ENCODE data around the gene RB1. TPM values are rescaled to one million over a fixed set of nuclear protein-coding genes. Genes with fewer than 3 reads are reported as not detected.
"Not testable (repeated sequence)": the region's sequence is repeated elsewhere in the genome, so short reads cannot be mapped to it uniquely, and the experiment has no call there.

RB1 gene
- total RNA-seq, 1 experiment from 2014 or later = 28.1 TPM

DNA sequence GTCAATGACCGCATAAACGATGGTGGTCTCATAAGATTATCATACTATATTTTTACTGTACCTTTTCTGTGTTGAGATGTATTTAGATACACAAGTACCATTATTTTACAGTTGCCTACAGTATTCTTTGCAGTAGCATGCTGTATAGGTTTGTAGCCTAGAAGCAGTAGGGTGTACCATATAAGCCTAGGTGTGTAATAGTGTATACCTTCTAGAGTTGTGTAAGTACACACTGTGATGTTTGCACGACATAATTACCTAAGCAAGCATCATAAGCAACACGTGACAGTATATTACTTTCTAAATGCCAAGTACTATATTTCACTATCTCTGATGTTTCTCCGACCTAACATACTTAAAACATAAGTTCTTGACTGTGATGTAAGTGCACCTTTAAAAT lies 106.6 kb downstream of the RB1 start:
- DNase-seq (ENCODE audit: low read depth) = no peak

DNA sequence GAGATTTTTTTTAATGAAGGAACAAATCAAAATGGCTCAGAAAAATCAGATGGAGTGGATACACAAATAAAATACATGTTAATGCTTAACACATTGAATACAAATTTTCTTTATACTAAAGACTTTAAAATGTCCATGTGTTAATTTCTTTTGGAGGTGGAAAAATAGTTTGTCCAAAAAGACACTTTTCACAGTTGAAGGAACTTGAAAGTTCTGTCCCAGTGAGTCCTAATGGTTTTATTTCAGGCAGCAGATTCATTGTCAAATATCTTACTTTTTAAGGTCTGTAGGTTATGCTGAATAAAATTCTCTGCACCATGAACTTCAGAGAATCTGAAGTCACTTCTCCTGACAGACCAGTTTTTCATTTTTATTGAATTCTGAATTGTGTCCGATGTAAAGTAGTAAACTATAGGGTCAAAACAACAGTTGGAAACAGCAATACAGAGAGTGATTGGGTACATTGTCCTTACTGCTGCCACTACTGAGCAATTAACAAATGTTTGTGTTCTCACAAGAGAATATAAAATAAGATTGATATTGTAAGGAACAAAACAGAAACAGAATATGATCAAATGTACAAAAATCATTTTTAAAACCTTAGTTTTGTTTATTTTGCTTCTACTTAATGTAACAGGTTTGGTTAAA lies 107.7 kb downstream of the RB1 start:
- DNase-seq (ENCODE audit: low read depth) = no peak

GRCh38 chr13:48411841-48412531 lies 108.4 kb downstream of the RB1 start:
- DNase-seq (ENCODE audit: low read depth) = no peak

DNA sequence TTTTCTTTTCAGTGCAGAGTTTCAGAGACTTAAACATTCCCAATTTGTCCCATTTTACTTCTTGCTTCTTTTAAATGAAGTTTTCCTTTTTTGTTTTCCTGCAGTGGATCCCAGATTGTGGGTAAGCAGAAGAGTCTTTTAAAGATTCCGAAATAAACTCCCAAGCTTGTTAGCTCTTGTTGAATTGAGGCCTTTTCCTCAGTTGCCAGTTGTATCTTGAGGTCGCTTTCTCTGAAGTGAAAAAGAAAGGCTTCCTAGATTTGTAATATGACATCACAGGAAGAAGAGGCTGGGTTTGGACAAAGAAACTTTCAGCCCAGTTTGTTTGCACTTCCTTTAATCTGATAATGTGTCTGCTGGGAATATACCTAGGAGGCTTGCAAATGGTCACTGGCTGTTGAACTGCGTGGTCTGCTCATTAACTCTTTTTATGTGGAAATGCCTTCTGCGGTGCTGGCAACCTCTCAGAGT lies 109.4 kb downstream of the RB1 start, which contains the start of gene LPAR6:
TSS of gene LPAR6 (minus strand) at position 233 of the 471 bp plus-strand sequence. CDS start 690 bp downstream, outside the sequence.
- DNase-seq (ENCODE audit: low read depth) = no peak

DNA sequence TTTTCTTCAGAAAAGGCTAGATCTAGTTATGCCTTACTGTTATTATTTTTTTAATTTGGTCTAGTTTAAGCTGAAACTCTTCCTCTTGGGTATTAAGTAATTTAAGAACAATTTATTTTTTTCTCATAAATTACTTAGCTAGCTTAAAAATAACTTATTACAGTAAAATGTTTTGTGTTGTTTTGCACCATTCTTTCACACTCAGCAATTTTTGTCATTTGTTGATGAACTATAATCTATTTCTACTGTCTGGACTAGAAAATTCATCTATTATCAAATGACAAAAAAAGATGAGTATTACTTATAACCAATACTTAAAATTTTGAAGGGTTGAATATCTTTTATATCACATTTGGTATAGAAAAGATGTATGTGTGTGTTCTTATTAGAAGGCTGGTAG lies 111.0 kb downstream of the RB1 start:
- DNase-seq (ENCODE audit: low read depth) = no peak

DNA sequence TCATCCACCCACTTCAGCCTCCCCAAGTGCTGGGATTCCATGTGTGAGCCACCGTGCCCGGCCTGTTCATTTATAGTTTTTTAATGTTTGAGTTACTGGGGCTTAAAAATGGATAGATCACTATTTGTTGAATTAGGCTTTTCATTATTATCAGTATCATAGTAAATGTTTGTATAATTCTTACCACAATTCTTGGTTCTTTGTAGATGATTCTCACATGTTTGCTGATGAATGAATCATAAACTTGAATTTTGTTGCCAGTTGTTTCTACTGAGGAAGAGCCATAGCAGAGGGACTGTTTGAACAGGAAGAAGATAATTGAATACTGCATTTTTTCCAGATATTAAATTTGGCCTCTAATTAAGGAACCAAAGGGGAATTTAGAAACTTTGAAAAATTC lies 112.0 kb downstream of the RB1 start:
- no peak for DNase-seq (ENCODE audit: low read depth)

DNA sequence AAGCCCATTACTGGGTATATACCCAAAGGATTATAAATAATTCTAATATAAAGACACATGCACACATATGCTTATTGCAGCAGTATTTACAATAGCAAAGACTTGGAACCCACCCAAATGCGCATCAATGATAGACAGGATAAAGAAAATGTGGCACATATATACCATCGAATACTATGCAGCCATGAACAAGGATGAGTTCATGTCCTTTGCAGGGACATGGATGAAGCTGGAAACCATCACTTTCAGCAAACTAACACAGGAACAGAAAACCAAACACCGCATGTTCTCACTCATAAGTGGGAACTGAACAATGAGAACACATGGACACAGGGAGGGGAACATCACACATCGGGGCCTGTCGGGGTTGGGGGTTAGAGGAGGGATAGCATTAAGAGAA lies 118.5 kb downstream of the RB1 start:
- DNase-seq (ENCODE audit: low read depth) = not testable (repeated sequence)

- DNase-seq (ENCODE audit: low read depth) = no peak
Observed at GRCh38 chr13:48424212-48424611, 120.7 kb downstream of the RB1 start.

- DNase-seq (ENCODE audit: low read depth) = no peak
Observed at GRCh38 chr13:48426052-48426451, 122.5 kb downstream of the RB1 start.

- not testable (repeated sequence) for DNase-seq (ENCODE audit: low read depth)
Observed at GRCh38 chr13:48426755-48427298, 123.3 kb downstream of the RB1 start.

GRCh38 chr13:48429036-48429435 lies 125.5 kb downstream of the RB1 start:
- no peak for DNase-seq (ENCODE audit: low read depth)

DNA sequence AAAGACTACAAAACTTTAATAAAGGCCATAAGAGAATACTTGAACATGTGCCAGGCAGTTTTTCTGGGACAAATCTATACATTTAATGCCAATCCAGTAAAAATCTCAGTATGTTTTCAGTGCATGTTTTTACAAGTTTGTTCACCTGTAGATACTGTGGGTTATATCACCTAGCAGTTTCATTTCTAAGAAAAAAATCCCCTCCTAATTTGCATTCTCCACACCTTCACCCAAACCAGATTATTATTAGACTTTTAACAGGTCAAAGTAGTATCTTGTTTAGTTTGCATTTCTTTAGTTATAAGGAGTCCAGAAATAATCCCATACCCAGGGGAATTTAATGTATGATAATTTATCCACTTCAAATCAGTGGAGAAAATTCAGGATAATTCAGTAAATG lies 126.3 kb downstream of the RB1 start:
- DNase-seq (ENCODE audit: low read depth) = no peak

GRCh38 chr13:48431431-48431830 lies 127.9 kb downstream of the RB1 start:
- no peak for DNase-seq (ENCODE audit: low read depth)

DNA sequence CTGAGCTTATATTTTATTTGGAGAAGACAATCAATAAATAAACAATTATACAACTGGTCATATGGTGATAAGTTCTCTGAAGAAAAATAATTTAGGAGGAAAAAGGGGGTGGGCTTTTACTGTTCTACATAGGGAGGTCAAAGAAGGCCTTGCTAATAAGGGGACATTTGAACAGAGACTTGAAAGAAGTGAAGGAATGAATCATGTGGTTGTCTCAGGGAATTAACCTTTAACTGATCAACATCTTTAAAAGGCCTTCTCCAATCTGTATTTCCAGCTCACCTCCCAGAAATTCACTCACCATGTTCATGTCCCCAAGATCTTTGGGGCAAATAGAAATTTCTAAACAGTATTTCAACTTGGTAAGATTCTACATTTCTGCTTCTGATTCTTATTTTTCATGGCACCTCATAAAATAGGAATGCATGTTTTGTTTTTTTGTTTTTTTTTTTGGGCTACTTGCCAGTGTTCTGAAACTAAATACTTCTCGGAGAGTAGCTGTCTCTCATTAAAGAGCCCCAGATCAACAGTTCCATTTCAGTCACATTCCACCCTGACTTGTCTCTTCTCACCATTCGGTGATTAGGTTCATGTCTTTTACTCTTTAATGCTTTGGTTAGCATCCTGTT lies 128.6 kb downstream of the RB1 start:
- DNase-seq (ENCODE audit: low read depth) = no peak

GRCh38 chr13:48434200-48434599 lies 130.6 kb downstream of the RB1 start:
- DNase-seq (ENCODE audit: low read depth) = no peak

DNA sequence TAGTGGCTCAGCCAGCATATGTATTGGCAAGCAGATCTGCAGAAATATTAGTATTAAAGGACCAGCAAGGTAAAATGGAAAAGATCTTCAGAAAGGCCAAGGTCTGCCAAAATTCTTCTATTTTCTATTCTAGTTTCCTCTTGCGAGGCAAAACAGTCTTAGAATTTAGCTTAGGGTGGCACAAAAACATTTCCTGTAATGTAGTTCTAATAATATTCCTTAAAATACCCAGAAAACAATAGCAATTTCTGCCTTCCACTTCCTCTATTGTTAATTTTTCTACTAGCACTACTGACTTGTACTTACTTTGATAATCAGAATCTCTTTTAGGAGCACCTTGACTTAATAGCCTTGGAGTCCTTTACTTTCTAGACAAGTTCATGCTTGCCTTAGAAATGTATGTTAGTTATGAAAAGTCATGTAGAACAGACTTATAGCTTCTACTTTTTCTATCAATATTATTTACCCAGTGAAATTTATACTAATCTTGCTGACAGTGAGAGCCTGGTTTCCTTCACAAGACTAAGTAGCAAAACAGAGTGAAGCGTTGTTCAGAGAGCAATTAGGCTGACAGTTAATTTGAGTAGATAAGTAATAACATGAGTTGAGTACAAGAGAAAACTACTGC lies 133.2 kb downstream of the RB1 start:
- DNase-seq (ENCODE audit: low read depth) = no peak

DNA sequence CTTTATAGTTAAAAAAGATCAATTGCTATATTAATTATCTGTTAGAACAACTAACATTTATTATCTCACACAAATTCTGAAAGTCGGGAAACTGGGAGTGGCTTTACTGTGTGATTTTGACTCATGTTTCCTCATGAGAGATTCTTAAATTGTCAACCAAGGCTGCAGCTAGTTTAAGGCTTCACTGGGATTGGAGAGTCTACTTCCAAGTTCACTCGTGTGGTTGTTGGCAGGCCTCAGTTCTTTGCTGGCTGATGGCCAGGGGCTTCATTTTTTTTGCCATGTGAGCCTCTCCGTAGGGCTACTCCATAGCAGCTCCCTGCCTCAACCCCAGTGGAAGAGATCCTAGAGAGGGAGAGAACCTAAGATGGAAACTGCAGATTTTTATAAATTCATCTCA lies 133.8 kb downstream of the RB1 start:
- DNase-seq (ENCODE audit: low read depth) = no peak

GRCh38 chr13:48443442-48444208 lies 140.1 kb downstream of the RB1 start:
- no peak for DNase-seq (ENCODE audit: low read depth)

GRCh38 chr13:48446464-48446863 lies 142.9 kb downstream of the RB1 start:
- peak; percentile 30 for DNase-seq (ENCODE audit: low read depth)

DNA sequence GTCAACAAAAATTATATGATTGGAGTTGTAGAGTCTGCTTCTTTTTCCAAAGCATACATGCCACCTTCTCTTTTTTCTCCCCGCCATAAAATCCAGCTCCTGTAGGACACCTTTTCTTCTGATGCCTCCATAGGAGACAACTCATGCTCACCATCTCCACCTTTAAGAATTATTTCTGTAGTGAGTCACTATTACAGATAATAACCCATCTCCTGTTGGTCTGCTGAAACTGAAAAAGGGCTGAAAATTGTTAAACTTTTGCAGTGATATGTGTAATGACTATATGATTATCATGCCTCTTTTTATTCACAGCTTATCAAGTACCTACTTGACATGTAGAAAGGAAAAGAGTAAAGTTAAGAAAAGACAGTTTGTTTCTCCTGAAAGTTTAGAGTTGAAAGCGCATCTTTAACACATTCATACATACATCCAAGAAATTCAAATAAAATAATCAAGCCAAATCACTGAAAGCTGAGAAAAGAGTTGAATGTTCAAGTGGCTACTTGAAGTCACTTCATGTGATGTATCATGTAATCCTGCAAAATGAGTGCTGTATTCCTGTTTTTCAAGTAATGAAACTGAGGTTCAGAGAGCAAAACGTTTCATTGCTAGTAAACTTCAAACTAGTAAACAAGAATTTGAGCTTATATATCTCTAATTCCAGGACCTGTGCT lies 144.9 kb downstream of the RB1 start:
- DNase-seq (ENCODE audit: low read depth) = no peak

All from Daoy (cell line).